ENCODE measurements around the gene RAD51B.
"Not testable (repeated sequence)": the region's sequence is repeated elsewhere in the genome, so short reads cannot be mapped to it uniquely, and the experiment has no call there.

RAD51B gene

DNA sequence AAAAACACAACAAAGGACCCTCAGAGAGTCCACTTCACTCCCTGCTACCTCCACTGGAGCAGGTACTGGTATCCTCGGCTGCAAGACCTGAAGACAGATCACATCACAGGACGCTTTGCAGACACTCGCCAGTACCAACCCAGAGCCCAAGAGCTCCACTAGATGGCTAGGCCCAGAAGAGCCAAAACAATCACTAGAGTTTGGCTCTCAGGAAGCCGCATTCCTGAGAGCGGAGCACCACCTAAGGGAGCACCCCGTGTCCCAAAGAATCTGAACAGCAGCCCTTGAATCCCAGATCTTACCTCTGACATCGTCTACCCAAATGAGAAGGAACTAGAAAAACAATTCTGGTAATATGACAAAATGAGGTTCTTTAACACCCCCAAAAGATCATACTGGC lies 399.8 kb downstream of the RAD51B start:
- ATAC-seq: no peak

- not testable (repeated sequence) for ATAC-seq
These were observed 401.5 kb downstream of the RAD51B start for GRCh38 chr14:68221046-68221445.

DNA sequence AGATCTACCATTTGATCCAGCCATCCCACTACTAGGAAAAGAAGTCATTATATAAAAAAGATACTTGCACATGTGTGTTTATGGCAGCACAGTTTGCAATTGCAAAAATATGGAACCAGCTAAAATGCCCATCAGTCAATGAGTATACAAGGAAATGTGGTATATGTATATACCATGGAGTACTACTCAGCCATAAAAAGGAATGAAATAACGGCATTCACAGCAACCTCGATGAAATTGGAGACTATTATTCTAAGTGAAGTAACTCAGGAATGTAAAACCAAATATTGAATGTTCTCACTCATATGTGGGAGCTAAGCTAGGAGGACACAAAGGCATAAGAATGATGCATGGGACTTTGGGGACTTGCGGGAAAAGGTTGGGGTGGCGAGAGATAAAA lies 402.6 kb downstream of the RAD51B start:
- ATAC-seq: no peak

DNA sequence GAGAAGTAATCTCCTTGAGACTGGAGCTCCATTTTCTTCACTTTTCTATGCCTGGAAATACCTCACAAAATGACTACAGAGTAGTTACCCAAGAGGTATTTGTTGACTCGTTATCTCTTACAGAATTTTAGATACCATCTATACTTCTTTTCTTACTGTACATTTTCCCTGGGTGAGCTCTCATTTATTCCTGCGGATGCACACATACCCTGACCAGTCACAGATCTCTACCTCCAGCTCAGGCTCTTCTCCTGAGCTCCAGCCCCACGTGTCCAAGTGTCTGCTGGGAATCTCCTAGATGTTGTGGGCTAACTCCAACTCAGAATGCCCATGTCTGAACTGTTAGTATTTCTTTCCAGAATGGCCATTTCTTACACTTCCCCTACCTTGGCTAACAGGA lies 403.1 kb downstream of the RAD51B start:
- no peak for ATAC-seq

- no peak for ATAC-seq
These were observed 404.1 kb downstream of the RAD51B start for GRCh38 chr14:68223631-68224030.

DNA sequence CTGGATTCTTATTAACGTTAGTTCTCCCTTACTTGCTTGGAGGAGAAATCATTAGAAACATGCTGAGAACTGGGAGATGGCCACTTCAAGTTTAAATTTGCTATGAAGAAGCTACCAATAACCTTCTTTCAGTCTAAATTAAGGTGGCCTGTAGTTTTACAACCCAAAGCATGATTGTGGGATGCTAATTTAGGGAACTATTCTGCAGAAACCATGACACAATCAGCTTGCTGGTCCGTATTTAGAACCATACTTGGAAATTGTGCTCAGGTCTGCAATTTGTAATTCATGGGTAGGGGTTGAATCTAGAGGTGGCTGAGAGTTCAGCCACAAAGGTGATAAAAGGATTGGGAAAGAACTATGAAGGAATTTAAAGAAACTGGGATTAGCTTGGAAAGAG lies 405.7 kb downstream of the RAD51B start:
- ATAC-seq: no peak

DNA sequence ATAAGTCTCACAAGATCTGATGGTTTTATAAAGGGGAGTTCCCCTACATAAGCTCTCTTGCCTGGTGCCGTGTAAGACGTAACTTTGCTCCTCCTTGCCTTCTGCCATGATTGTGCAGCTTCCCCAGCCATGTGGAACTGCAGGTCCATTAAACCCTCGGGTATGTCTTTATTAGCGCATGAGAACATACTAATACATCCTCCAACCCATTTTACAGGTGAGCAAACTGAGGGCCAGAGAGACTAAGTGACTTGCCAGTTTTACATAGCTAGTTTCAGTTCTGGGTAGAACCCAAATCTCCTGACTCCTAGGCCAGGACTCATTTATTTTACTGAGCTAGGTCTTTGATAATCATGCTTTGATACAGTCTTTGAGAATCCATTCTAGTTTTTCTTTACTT lies 406.9 kb downstream of the RAD51B start:
- no peak for ATAC-seq

DNA sequence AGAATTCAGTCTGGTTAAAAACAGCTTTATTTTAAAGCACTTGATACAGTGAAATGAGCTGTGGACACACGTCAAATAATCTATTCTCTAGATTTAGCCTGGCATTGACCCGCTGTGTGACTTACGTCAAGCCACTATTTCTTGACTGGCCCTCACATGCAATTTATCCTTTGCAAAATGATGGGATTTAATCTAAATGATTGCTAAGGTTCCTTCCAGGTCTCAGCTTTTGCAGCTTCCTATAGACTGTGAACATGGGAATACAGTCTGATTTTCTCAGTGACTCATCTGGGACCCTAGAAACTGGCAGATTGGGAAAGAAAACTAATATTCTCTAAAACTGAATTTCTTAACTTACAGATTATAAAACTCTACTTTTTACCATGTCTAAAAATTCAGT lies 409.1 kb downstream of the RAD51B start:
- ATAC-seq: no peak

DNA sequence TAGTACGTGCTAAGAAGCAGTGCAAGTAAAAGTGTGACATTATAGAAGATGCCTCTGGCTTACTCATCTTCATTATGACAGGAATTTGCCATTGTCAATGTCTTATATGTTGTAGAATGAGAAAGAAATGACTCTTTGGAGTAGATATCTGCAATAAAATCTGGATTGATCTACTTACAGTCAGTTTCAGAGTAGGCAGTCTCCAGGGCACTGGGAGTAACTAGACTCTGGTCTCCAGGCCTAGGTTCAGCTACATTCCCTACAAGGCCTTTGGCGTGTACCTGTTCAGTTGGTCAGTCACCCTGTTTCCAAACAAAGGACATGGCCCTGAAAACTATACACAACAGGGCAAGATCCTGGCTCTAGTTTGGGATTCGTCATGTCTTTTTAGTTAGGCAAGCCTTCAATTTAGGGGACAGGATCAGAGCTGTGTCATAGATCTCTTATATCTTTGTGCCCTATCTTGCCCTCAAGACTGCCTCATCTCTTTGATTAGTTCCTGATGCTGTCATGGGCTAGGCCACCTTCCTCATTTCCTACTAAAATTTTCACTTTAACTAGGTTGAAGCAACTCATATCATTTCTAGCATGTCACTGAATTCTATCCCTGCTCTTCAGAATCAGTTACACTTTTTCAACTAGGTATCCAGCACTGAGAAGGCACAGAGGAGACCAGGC lies 410.0 kb downstream of the RAD51B start:
- ATAC-seq: peak; percentile 18 to 39

DNA sequence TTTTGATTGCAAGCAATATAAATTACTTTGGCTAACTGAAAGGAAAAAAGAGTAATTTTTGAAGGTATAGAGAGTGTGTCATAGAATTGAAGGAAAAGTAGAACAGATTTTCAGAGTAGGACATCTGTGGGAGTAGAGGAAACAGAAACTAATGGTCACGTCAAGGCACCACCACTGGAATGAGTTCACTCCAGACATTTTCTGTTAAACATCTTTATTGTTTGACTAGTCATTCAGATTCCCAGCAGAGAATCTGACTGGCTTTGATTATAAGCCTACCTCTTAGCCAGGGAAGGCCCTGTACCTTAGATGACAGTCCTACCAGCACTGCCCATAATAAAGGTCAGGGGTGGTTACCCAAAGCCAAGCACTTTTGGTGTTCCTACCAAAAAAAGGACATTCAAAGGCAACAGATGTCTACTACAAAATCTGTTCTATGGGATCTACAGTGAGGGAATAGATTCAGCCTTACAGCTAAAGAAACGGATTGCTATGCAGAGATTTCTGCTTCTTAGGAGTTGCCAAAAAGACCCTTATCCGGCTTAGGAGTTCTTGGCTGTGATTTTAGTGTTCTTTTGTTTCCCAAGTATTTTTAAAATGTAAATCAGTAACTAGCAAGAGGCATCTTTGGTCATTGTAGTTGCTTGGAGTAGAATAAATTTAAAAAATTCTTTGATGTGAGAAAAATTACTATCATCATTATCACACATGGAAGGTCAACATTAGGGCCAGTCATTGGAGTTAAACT lies 410.8 kb downstream of the RAD51B start:
- no peak for ATAC-seq

DNA sequence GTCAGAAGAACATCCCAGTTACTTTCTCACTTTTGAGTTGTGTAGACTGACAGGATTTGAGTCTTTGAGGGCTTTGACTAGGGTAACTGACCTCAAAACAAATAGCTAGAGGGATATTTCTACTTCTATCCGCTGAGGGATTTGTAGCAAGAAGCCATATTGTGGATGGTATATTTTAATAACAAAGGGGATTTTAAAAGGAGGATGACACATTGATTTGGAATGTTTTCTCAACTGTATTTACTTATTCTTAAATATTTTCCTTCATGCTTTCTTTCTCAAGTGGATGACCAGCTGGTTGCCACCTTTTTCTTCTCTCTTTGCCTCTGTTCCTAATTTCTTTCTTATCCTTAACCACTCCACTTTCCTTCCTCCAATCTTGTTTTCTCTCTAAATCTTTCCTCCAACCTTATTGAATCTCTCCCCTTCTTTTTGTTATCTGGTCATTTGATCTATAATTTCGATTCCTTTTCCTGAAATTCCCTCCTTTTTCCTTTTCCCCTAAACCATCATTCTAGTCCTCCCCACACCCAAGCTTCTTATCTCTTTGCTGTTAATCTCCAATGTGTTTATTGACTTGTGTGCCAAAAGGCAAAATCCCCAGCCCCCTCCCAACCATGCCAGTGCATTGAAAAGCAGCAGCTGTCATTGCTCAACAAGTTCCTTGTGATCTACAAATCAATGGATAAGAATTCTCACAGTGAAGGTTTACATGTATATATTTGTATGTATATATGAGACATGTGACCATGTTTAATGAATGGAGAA lies 411.6 kb downstream of the RAD51B start:
- ATAC-seq: no peak

- ATAC-seq: no peak
These were observed 412.3 kb downstream of the RAD51B start for GRCh38 chr14:68231898-68232297.

DNA sequence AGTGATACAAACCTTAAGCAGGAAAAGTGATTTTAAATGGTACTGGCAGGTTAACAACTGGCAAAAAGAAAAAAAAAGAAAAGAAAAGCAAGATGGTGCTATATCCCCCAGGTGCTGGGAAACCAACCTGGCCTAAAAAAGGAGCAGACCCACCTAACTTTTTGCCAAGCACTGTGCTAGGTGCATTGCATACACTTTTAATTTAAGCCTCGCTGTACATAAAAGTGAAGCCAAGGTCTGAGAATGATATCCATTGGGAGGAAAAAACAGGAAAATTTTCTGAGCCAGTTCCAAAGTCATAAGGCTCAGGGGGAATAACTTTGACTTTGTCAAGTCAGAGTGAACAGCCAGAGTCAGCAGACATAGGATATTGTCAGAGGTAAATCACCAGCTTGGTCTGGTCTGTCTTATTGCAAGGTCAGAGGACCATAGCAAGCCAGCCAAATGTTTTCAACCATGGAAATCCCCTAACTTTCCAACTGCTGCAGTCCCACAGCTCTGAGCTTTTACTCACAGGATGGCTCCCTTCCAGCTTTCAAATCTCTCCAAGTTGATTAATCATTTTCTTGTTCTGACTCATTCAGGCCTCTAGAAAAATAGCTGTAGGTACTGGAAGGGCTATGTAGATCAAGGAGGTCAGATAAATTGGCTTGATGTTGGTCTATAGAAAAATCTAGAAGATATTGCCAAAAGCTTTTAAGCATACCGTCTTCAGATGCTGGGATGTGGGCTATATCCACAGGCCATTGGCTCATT lies 412.9 kb downstream of the RAD51B start:
- ATAC-seq: peak; percentile 81 to 90

- ATAC-seq: no peak
These were observed 413.7 kb downstream of the RAD51B start for GRCh38 chr14:68233101-68233784.

DNA sequence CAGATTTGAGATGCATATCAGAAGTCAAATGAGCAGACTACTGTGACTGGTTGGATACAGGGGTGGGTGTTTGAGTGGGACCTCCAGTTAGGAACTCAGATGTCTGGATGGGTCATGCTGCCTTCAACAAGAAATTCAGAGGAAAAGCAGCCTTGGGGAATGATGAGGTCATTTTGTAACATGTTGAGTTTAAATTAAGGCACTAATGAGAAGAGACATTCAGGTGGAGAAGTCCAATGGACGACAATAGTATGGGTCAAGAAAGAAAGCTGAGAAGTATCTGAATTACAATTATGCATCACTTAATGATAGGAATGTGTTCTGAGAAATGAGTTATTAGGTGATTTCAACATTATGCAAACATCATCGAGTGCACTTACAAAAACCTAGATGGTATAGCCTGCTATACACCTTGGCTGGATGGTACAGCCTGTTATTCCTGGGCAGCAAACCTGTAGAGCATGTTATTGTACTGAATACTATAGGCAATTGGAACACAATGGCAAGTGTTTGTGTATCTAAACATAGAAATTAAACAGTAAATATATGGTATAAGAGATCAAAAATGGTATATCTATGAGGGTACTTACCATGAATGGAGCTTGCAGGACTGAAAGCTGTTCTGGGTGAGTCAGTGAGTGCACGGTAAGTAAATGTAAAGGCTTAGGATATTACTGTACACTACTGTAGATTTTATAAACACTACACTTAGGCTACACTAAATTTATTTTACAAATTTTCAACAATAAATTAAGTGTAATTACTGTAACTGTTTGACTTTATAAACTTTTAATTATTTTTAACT lies 414.7 kb downstream of the RAD51B start:
- no peak for ATAC-seq

- ATAC-seq: no peak
These were observed 415.4 kb downstream of the RAD51B start for GRCh38 chr14:68235011-68235410.

- ATAC-seq: no peak
These were observed 417.2 kb downstream of the RAD51B start for GRCh38 chr14:68236582-68237458.

- ATAC-seq: no peak
These were observed 419.0 kb downstream of the RAD51B start for GRCh38 chr14:68238551-68238950.

GRCh38 chr14:68238976-68239375 lies 419.4 kb downstream of the RAD51B start:
- no peak for ATAC-seq

- no peak for ATAC-seq
These were observed 420.6 kb downstream of the RAD51B start for GRCh38 chr14:68239988-68240771.

Data from activated CD4-positive, CD25-positive, alpha-beta regulatory T cell treated with anti-CD3 and anti-CD28 coated beads, Interleukin-2, amount 50 U/mL, for 24 hours (primary cell).